Mucosa of stomach (tissue), 1 donor: ENCODE results near the gene AGMO.

Experiments used
- H3K27me3 ChIP-seq: one replicate; pipeline ENCODE4 v1.7.0; 2013; ENCODE audit warnings: mild to moderate bottlenecking, low read length; ENCODE audit not compliant: control insufficient read depth, insufficient read depth
- H3K36me3 ChIP-seq: one replicate; pipeline ENCODE4 v1.7.0; 2013; ENCODE audit warnings: low read length; ENCODE audit not compliant: control insufficient read depth, insufficient read depth
- H3K4me1 ChIP-seq: one replicate; pipeline ENCODE4 v1.7.0; 2013; ENCODE audit warnings: mild to moderate bottlenecking, low read length; ENCODE audit not compliant: control insufficient read depth, insufficient read depth
- H3K4me3 ChIP-seq: one replicate; pipeline ENCODE4 v1.7.0; 2013; ENCODE audit warnings: low read length
- H3K9ac ChIP-seq: one replicate; pipeline ENCODE4 v1.7.0; 2013; ENCODE audit warnings: mild to moderate bottlenecking, low read length, moderate library complexity
- H3K9me3 ChIP-seq: one replicate; pipeline ENCODE4 v1.7.0; 2013; ENCODE audit warnings: mild to moderate bottlenecking, low read length, moderate library complexity; ENCODE audit not compliant: control insufficient read depth
- donor health status: Pancreatic carcinoma.

AGMO gene

GRCh38 chr7:15490291-15490690 lies 71.5 kb downstream of the AGMO start:
- Histone ChIP-seq H3K4me3 (no peak overlapping the region), H3K36me3 (no peaks in the 10 kb centered on the region), H3K27me3 (no peaks in the 10 kb centered on the region), H3K9me3 (no peaks in the 10 kb centered on the region), H3K9ac (no peak overlapping the region), H3K4me1 (no peaks in the 10 kb centered on the region)

GRCh38 chr7:15489861-15490260 lies 72.0 kb downstream of the AGMO start:
- Histone ChIP-seq H3K4me1 (no peaks in the 10 kb centered on the region), H3K36me3 (no peaks in the 10 kb centered on the region), H3K9ac (no peak overlapping the region), H3K4me3 (no peak overlapping the region), H3K9me3 (no peaks in the 10 kb centered on the region), H3K27me3 (no peaks in the 10 kb centered on the region)

- no peak overlapping the region for H3K9ac ChIP-seq
- H3K4me1 ChIP-seq, result no peaks in the 10 kb centered on the region
- H3K27me3 ChIP-seq, result no peaks in the 10 kb centered on the region
- H3K4me3 ChIP-seq, result no peak overlapping the region
- no peaks in the 10 kb centered on the region for H3K36me3 ChIP-seq
- no peaks in the 10 kb centered on the region for H3K9me3 ChIP-seq
Observed at GRCh38 chr7:15489383-15489782, 72.4 kb downstream of the AGMO start.

- Histone ChIP-seq H3K9me3 (no peaks in the 10 kb centered on the region), H3K27me3 (no peaks in the 10 kb centered on the region), H3K9ac (no peak overlapping the region), H3K4me1 (no peaks in the 10 kb centered on the region), H3K36me3 (no peaks in the 10 kb centered on the region), H3K4me3 (no peak overlapping the region)
Observed at GRCh38 chr7:15488401-15488800, 73.4 kb downstream of the AGMO start.

GRCh38 chr7:15487896-15488295 lies 73.9 kb downstream of the AGMO start:
- Histone ChIP-seq H3K4me1 (no peaks in the 10 kb centered on the region), H3K9me3 (no peaks in the 10 kb centered on the region), H3K27me3 (no peaks in the 10 kb centered on the region), H3K9ac (no peak overlapping the region), H3K4me3 (no peak overlapping the region), H3K36me3 (no peaks in the 10 kb centered on the region)

GRCh38 chr7:15485998-15486397 lies 75.8 kb downstream of the AGMO start:
- no peaks in the 10 kb centered on the region for H3K4me1 ChIP-seq
- no peak overlapping the region for H3K9ac ChIP-seq
- no peaks in the 10 kb centered on the region for H3K9me3 ChIP-seq

GRCh38 chr7:15485431-15485830 lies 76.4 kb downstream of the AGMO start:
- H3K27me3 ChIP-seq, result no peaks in the 10 kb centered on the region
- no peak overlapping the region for H3K4me3 ChIP-seq
- no peaks in the 10 kb centered on the region for H3K4me1 ChIP-seq
- no peak overlapping the region for H3K9ac ChIP-seq
- H3K9me3 ChIP-seq, result no peaks in the 10 kb centered on the region
- no peaks in the 10 kb centered on the region for H3K36me3 ChIP-seq

More at GRCh38 chr7:15485998-15486397, 75.8 kb downstream of the AGMO start:
- Histone ChIP-seq H3K4me3 (no peak overlapping the region), H3K27me3 (no peaks in the 10 kb centered on the region), H3K36me3 (no peaks in the 10 kb centered on the region)

- H3K4me1 ChIP-seq, result no peaks in the 10 kb centered on the region
- H3K4me3 ChIP-seq, result no peak overlapping the region
- H3K36me3 ChIP-seq, result no peaks in the 10 kb centered on the region
- H3K9ac ChIP-seq, result no peak overlapping the region
- no peaks in the 10 kb centered on the region for H3K9me3 ChIP-seq
- no peaks in the 10 kb centered on the region for H3K27me3 ChIP-seq
Observed at GRCh38 chr7:15481132-15481531, 80.7 kb downstream of the AGMO start.

- Histone ChIP-seq H3K9ac (no peak overlapping the region), H3K4me3 (no peak overlapping the region), H3K4me1 (no peaks in the 10 kb centered on the region)
Observed at GRCh38 chr7:15478401-15478800, 83.4 kb downstream of the AGMO start.

GRCh38 chr7:15476531-15476918 lies 85.3 kb downstream of the AGMO start:
- H3K36me3 ChIP-seq, result no peaks in the 10 kb centered on the region
- H3K9ac ChIP-seq, result no peak overlapping the region
- H3K4me1 ChIP-seq, result no peaks in the 10 kb centered on the region
- no peaks in the 10 kb centered on the region for H3K9me3 ChIP-seq
- no peaks in the 10 kb centered on the region for H3K27me3 ChIP-seq
- no peak overlapping the region for H3K4me3 ChIP-seq

More at GRCh38 chr7:15478401-15478800, 83.4 kb downstream of the AGMO start:
- Histone ChIP-seq H3K36me3 (no peaks in the 10 kb centered on the region), H3K27me3 (no peaks in the 10 kb centered on the region), H3K9me3 (no peaks in the 10 kb centered on the region)

- Histone ChIP-seq H3K9me3 (no peaks in the 10 kb centered on the region), H3K36me3 (no peaks in the 10 kb centered on the region), H3K9ac (no peak overlapping the region), H3K27me3 (no peaks in the 10 kb centered on the region), H3K4me3 (no peak overlapping the region), H3K4me1 (no peaks in the 10 kb centered on the region)
Observed at GRCh38 chr7:15475808-15476530, 85.8 kb downstream of the AGMO start.

- no peaks in the 10 kb centered on the region for H3K27me3 ChIP-seq
- H3K4me1 ChIP-seq, result no peaks in the 10 kb centered on the region
- no peak overlapping the region for H3K4me3 ChIP-seq
- H3K9ac ChIP-seq, result no peak overlapping the region
- no peaks in the 10 kb centered on the region for H3K9me3 ChIP-seq
- H3K36me3 ChIP-seq, result no peaks in the 10 kb centered on the region
Observed at GRCh38 chr7:15471669-15471950, 90.2 kb downstream of the AGMO start.
